Ishikawa (cell line): ENCODE measurements around the gene SLC22A17.

Source experiments
- CEBPB ChIP-seq: IDR thresholded peaks from 2 replicates; pipeline ENCODE4 v1.6.1; 2012
- CREB1 ChIP-seq: IDR thresholded peaks from 2 replicates; pipeline ENCODE4 v1.6.1; 2012; ENCODE audit warnings: low read depth
- EGR1 ChIP-seq: IDR thresholded peaks from 2 replicates; pipeline ENCODE4 v1.6.1; 2012
- EP300 ChIP-seq: IDR thresholded peaks from 2 replicates; pipeline ENCODE4 v1.6.1; 2012; ENCODE audit warnings: borderline replicate concordance
- FOXM1 ChIP-seq: IDR thresholded peaks from 2 replicates; pipeline ENCODE4 v1.6.1; 2012; ENCODE audit warnings: low read depth, borderline replicate concordance
- MAX ChIP-seq: IDR thresholded peaks from 2 replicates; pipeline ENCODE4 v1.6.1; 2012
- NFIC ChIP-seq: IDR thresholded peaks from 2 replicates; pipeline ENCODE4 v1.6.1; 2012
- RAD21 ChIP-seq: IDR thresholded peaks from 2 replicates; pipeline ENCODE4 v1.6.1; 2012; ENCODE audit warnings: low read depth
- REST ChIP-seq: IDR thresholded peaks from 2 replicates; pipeline ENCODE4 v1.6.1; 2012; ENCODE audit warnings: low read depth, mild to moderate bottlenecking
- TAF1 ChIP-seq: IDR thresholded peaks from 2 replicates; pipeline ENCODE4 v1.6.1; 2012; ENCODE audit warnings: low read depth, mild to moderate bottlenecking
- TCF12 ChIP-seq: IDR thresholded peaks from 2 replicates; pipeline ENCODE4 v1.6.1; 2012; ENCODE audit warnings: low read depth
- TEAD4 ChIP-seq: IDR thresholded peaks from 2 replicates; pipeline ENCODE4 v1.6.1; 2012
- YY1 ChIP-seq: IDR thresholded peaks from 2 replicates; pipeline ENCODE4 v1.6.1; 2012; ENCODE audit warnings: low read depth
- ZBTB7A ChIP-seq: IDR thresholded peaks from 2 replicates; pipeline ENCODE4 v1.6.1; 2012; ENCODE audit warnings: low read depth
- TF ChIP-seq, protein P1 (sequence below): IDR thresholded peaks from 2 replicates; pipeline ENCODE4 v1.6.1; 2012

SLC22A17 gene

GRCh38 chr14:23301969-23302289 is 50.8 kb downstream of the SLC22A17 start:
- no peak for TF ChIP-seq EP300
- no peak for TF ChIP-seq ZBTB7A
- TF ChIP-seq CREB1: no peak
- TF ChIP-seq TEAD4: no peak
- TF ChIP-seq, protein P1, sequence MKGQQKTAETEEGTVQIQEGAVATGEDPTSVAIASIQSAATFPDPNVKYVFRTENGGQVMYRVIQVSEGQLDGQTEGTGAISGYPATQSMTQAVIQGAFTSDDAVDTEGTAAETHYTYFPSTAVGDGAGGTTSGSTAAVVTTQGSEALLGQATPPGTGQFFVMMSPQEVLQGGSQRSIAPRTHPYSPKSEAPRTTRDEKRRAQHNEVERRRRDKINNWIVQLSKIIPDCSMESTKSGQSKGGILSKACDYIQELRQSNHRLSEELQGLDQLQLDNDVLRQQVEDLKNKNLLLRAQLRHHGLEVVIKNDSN: no peak
- no peak for TF ChIP-seq REST
- no peak for TF ChIP-seq FOXM1
- peak; percentile 96 for TF ChIP-seq MAX
- TF ChIP-seq CEBPB: no peak
- TF ChIP-seq TAF1: peak; percentile 49
- no peak; the same call in 1 of the 2 replicates for TF ChIP-seq TCF12
- TF ChIP-seq EGR1: no peak
- 0 out of 2 replicates have a peak, but pooled peaks have one; percentile 22 for TF ChIP-seq YY1
- no peak for TF ChIP-seq RAD21
- TF ChIP-seq NFIC: no peak

- no peak for TF ChIP-seq RAD21
- no peak for TF ChIP-seq FOXM1
- TF ChIP-seq TAF1: no peak; the same call in 1 of the 2 replicates
- peak; percentile 79 for TF ChIP-seq EGR1
- 0 out of 2 replicates have a peak, but pooled peaks have one; percentile 17 for TF ChIP-seq CREB1
- TF ChIP-seq TCF12: 0 out of 2 replicates have a peak, but pooled peaks have one; percentile 13
- no peak for TF ChIP-seq REST
- no peak for TF ChIP-seq ZBTB7A
- no peak for TF ChIP-seq YY1
- no peak for TF ChIP-seq EP300
- TF ChIP-seq, protein P1: peak; percentile 85
- no peak for TF ChIP-seq NFIC
- TF ChIP-seq MAX: peak; percentile 75
- no peak for TF ChIP-seq TEAD4
- no peak for TF ChIP-seq CEBPB
Observed at GRCh38 chr14:23301288-23301968, 51.3 kb downstream of the SLC22A17 start.

GRCh38 chr14:23300687-23301223 is 51.9 kb downstream of the SLC22A17 start:
- no peak for TF ChIP-seq ZBTB7A
- no peak for TF ChIP-seq YY1
- TF ChIP-seq, protein P1: no peak
- no peak for TF ChIP-seq REST
- no peak for TF ChIP-seq TAF1
- TF ChIP-seq CREB1: no peak
- TF ChIP-seq CEBPB: no peak
- TF ChIP-seq EP300: no peak
- no peak for TF ChIP-seq NFIC
- TF ChIP-seq TEAD4: no peak
